ENCODE data around the gene DHX8.
"Not testable (repeated sequence)": the region's sequence is repeated elsewhere in the genome, so short reads cannot be mapped to it uniquely, and the experiment has no call there.

Gene DHX8

DNA sequence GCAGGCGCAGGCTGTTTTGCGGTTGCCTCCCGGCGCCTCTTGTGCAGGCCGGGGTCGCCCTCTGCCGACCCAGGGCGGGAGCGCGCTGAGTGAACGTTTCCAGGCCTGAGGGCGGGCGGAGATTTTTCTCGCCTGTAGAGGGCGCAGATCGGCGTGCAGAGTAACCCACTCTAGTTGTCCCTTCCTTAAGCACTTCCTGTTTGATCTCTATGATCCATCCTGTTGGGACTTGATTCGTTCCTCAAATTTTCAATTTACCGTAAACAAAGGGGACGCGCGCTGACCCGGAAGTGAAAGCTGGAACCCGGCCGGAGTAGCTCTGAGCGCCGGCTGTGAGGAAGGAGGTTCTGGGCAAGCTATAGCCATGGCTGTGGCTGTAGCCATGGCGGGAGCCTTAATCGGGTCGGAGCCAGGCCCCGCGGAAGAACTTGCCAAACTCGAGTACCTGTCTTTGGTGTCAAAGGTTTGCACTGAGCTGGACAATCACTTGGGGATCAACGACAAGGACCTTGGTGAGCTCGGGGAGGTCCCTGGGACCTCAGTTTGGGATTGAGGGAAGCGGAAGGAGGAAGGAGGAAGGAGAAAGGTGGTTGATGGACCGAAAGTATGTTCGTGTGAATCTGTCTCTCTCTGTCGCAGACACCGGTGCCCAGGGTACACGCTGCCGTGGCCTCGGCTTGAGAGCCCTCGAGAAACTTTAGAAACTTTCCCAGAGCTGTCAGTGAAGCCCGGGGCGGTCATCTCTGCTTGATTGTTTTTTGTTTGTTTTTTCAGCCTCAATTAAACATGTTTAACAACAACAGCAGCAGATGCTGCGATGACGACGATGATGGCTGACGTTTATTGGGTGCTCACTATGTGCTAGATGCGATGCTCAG is at the start of gene DHX8:
Gene DHX8 (plus strand): TSS at position 302 of the 878 bp plus-strand sequence. CDS start 63 bp downstream, at position 365.
- peak; percentile 95 for DNase-seq (ENCODE audit: low read depth)

- DNase-seq (ENCODE audit: low read depth), result no peak
Measured at GRCh38 chr17:43434902-43435319, 48.9 kb upstream of the DHX8 start.

DNA sequence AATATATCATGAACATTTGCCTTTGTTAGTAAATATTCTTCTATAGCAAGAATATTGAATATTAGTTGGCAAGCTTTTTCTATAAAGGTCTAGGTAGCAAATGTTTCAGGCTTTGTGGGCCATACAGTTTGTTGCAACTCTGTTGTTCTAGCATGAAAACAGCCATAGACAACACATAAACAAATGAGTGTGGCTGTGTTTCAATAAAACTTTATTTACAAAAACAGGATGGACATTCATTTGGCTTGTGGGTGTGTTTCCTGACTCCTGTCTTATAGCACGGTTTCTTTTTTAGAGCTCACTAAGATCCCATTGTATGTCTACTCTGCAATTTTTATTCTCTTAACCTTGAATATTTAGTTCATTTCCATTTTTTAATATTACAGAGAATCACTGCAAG is 46.0 kb upstream of the DHX8 start:
- DNase-seq (ENCODE audit: low read depth), result no peak

- DNase-seq (ENCODE audit: low read depth), result no peak
Measured at GRCh38 chr17:43438626-43439025, 45.1 kb upstream of the DHX8 start.

DNA sequence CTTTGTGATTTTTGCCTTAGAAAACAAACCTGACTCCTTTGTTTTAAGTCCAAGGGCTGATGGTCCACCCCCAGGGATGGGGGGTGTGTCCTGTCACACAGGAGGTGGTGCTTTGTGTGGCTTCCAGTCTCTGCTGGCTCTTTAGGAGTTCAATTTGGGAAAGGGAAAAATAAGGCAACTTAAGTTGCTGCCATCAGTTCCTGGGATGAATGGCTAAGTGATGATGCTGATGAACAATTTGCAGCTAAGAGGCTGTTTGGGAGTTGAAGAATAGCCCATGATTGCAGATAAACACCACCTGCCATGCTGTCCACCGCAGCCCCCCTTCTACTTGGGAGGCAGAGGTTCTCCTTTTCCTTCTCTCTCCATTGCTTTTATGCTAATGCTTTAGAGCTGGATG is 44.7 kb upstream of the DHX8 start:
- DNase-seq (ENCODE audit: low read depth), result no peak

GRCh38 chr17:43442711-43443110 is 41.1 kb upstream of the DHX8 start:
- DNase-seq (ENCODE audit: low read depth), result no peak

GRCh38 chr17:43443381-43443780 is 40.4 kb upstream of the DHX8 start:
- DNase-seq (ENCODE audit: low read depth), result no peak

GRCh38 chr17:43444223-43445008 is 39.4 kb upstream of the DHX8 start:
- DNase-seq (ENCODE audit: low read depth), result no peak

GRCh38 chr17:43445009-43445589 is 38.7 kb upstream of the DHX8 start:
- no peak for DNase-seq (ENCODE audit: low read depth)

GRCh38 chr17:43446773-43447172 is 37.0 kb upstream of the DHX8 start:
- DNase-seq (ENCODE audit: low read depth), result no peak

- no peak for DNase-seq (ENCODE audit: low read depth)
Measured at GRCh38 chr17:43448720-43449469, 34.9 kb upstream of the DHX8 start.

- DNase-seq (ENCODE audit: low read depth), result no peak
Measured at GRCh38 chr17:43449470-43450248, 34.1 kb upstream of the DHX8 start.

GRCh38 chr17:43450791-43451190 is 33.0 kb upstream of the DHX8 start:
- not testable (repeated sequence) for DNase-seq (ENCODE audit: low read depth)

- DNase-seq (ENCODE audit: low read depth), result not testable (repeated sequence)
Measured at GRCh38 chr17:43451741-43452140, 32.0 kb upstream of the DHX8 start.

DNA sequence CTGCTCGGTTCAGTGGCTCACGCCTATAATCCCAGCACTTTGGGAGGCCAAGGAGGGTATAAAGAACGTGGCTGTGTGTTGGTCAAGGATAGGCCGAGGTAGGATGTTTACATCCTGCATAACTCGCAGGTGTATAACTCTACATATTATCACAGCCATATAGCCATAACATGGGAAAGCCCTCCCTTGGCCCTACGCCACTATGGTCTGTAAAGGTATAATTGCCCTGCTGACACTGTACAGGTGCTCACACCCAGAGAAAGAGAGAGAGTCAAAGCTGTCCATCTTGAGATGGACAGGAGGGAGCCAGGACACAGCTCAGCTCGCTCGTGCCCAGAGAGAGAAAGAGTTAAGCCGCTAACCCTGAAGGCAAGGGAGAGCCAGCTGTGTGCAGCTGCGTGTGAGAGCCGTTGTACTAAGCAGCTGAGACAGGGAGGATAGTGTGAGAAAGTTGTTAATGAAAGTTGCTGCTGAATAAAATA is 30.4 kb upstream of the DHX8 start:
- DNase-seq (ENCODE audit: low read depth), result no peak

- no peak for DNase-seq (ENCODE audit: low read depth)
Measured at GRCh38 chr17:43454868-43455267, 28.9 kb upstream of the DHX8 start.

DNA sequence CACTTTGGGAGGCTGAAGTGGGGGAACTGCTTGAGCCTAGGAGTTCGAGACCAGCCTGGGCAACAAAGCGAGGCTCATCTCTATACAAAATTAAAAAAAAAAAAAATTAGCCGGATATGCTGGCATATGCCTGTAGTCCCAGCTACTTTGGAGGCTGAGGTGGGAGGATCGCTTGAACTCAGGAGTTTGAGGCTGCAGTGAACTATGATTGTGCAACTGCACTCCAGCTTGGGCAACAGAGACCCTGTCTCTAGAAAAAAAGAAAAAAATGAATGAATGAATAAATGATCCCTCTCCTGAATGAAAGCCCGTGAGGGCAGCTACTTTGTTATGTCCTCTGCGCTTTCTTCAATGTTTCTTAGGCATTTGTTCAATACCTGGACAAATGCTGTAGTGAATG is 27.7 kb upstream of the DHX8 start:
- no peak for DNase-seq (ENCODE audit: low read depth)

DNA sequence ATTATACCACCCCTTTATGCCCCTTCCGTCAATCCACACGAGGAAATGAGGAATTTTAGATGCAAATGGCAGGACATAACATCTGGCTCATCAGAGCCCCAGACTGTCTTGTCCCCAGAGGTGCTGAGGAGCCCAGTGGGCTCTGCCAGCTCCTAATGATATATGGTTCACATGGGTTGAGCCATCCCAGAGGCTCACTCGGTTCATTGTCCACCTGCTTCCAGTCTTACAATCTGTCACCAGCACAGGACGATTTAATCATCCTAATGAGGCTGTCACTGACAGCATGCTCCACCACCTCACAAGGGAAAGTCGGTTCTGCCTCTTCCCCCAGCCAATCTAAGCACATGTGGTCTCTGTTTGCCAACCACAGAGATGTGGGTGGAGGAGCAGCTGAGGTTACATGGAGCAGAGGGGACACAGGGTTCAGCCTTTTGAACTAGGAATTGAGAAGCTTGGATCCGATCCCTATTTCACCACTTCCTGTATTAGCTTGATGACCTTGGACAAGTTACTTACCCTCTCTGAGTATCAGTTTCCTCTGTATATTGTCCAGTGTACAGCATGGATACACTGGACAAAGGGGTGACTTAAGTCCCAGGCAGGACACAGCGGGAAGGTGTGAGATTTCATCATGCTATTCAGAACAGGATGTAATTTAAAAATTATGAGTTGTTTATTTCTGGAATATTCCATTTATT is 27.0 kb upstream of the DHX8 start:
- DNase-seq (ENCODE audit: low read depth), result no peak

- no peak for DNase-seq (ENCODE audit: low read depth)
Measured at GRCh38 chr17:43457362-43457692, 26.4 kb upstream of the DHX8 start.

GRCh38 chr17:43459878-43460277 is 23.9 kb upstream of the DHX8 start:
- not testable (repeated sequence) for DNase-seq (ENCODE audit: low read depth)

- no peak for DNase-seq (ENCODE audit: low read depth)
Measured at GRCh38 chr17:43461185-43461584, 22.6 kb upstream of the DHX8 start.

Data from CMK (cell line).